ENCODE data around the gene KIAA1755.
"Not testable (repeated sequence)": the region's sequence is repeated elsewhere in the genome, so short reads cannot be mapped to it uniquely, and the experiment has no call there.

DNA sequence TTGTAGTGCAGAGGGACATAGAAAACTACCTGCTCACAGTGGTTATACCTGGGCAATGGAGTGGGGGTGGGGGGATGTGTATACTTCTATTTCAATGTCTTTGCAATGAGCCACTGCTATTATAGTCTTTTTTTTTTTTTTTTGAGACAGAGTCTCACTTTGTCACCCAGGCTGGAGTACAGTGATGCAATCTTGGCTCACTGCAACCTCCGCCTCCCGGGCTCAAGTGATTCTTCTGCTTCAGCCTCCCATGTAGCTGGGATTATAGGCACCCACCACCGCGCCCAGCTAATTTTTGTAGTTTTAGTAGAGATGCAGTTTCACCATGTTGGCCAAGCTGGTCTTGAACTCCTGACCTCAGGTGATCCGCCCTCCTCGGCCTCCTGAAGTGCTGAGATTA lies 9.1 kb downstream of the KIAA1755 start:
- TF ChIP-seq, protein P1, sequence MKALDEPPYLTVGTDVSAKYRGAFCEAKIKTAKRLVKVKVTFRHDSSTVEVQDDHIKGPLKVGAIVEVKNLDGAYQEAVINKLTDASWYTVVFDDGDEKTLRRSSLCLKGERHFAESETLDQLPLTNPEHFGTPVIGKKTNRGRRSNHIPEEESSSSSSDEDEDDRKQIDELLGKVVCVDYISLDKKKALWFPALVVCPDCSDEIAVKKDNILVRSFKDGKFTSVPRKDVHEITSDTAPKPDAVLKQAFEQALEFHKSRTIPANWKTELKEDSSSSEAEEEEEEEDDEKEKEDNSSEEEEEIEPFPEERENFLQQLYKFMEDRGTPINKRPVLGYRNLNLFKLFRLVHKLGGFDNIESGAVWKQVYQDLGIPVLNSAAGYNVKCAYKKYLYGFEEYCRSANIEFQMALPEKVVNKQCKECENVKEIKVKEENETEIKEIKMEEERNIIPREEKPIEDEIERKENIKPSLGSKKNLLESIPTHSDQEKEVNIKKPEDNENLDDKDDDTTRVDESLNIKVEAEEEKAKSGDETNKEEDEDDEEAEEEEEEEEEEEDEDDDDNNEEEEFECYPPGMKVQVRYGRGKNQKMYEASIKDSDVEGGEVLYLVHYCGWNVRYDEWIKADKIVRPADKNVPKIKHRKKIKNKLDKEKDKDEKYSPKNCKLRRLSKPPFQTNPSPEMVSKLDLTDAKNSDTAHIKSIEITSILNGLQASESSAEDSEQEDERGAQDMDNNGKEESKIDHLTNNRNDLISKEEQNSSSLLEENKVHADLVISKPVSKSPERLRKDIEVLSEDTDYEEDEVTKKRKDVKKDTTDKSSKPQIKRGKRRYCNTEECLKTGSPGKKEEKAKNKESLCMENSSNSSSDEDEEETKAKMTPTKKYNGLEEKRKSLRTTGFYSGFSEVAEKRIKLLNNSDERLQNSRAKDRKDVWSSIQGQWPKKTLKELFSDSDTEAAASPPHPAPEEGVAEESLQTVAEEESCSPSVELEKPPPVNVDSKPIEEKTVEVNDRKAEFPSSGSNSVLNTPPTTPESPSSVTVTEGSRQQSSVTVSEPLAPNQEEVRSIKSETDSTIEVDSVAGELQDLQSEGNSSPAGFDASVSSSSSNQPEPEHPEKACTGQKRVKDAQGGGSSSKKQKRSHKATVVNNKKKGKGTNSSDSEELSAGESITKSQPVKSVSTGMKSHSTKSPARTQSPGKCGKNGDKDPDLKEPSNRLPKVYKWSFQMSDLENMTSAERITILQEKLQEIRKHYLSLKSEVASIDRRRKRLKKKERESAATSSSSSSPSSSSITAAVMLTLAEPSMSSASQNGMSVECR (CRISPR knock-in tag; IDR thresholded peaks at IDR 0.05) = not testable (repeated sequence)
- TF ChIP-seq FOXM1 (IDR thresholded peaks at IDR 0.05; ENCODE audit: low read depth); FOXM1 (CRISPR knock-in tag; IDR thresholded peaks at IDR 0.05; ENCODE audit: low read depth); TAF1 (IDR thresholded peaks at IDR 0.05; ENCODE audit: control insufficient read depth, extremely low read depth, insufficient read depth, low read length, severe bottlenecking); POLR2A (conservative IDR thresholded peaks at IDR 0.05); NFYB (IDR thresholded peaks at IDR 0.05; ENCODE audit: extremely low read depth, insufficient read length); HDGF (IDR thresholded peaks at IDR 0.05); TAF9B (IDR thresholded peaks at IDR 0.05; ENCODE audit: partially characterized antibody); SP1 (CRISPR knock-in tag; IDR thresholded peaks at IDR 0.05); BCL6 (CRISPR knock-in tag; IDR thresholded peaks at IDR 0.05); GATAD2B (IDR thresholded peaks at IDR 0.05; ENCODE audit: borderline replicate concordance); RCOR1 (IDR thresholded peaks at IDR 0.05; ENCODE audit: borderline replicate concordance in 1 of 2, low read depth in 2 of 2, low read length in 2 of 2): not testable (repeated sequence)
- TF ChIP-seq, protein P2, sequence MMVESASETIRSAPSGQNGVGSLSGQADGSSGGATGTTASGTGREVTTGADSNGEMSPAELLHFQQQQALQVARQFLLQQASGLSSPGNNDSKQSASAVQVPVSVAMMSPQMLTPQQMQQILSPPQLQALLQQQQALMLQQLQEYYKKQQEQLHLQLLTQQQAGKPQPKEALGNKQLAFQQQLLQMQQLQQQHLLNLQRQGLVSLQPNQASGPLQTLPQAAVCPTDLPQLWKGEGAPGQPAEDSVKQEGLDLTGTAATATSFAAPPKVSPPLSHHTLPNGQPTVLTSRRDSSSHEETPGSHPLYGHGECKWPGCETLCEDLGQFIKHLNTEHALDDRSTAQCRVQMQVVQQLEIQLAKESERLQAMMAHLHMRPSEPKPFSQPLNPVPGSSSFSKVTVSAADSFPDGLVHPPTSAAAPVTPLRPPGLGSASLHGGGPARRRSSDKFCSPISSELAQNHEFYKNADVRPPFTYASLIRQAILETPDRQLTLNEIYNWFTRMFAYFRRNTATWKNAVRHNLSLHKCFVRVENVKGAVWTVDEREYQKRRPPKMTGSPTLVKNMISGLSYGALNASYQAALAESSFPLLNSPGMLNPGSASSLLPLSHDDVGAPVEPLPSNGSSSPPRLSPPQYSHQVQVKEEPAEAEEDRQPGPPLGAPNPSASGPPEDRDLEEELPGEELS (CRISPR knock-in tag; IDR thresholded peaks at IDR 0.05; ENCODE audit: borderline replicate concordance) = not testable (repeated sequence)
- TF ChIP-seq, protein P3, sequence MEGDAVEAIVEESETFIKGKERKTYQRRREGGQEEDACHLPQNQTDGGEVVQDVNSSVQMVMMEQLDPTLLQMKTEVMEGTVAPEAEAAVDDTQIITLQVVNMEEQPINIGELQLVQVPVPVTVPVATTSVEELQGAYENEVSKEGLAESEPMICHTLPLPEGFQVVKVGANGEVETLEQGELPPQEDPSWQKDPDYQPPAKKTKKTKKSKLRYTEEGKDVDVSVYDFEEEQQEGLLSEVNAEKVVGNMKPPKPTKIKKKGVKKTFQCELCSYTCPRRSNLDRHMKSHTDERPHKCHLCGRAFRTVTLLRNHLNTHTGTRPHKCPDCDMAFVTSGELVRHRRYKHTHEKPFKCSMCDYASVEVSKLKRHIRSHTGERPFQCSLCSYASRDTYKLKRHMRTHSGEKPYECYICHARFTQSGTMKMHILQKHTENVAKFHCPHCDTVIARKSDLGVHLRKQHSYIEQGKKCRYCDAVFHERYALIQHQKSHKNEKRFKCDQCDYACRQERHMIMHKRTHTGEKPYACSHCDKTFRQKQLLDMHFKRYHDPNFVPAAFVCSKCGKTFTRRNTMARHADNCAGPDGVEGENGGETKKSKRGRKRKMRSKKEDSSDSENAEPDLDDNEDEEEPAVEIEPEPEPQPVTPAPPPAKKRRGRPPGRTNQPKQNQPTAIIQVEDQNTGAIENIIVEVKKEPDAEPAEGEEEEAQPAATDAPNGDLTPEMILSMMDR (IDR thresholded peaks at IDR 0.05 in 2 of 3, conservative IDR thresholded peaks at IDR 0.05 in 1 of 3; ENCODE audit: insufficient read depth in 2 of 3, low read depth in 1 of 3, low read length in 3 of 3) = not testable (repeated sequence)
- TF ChIP-seq, protein P4, sequence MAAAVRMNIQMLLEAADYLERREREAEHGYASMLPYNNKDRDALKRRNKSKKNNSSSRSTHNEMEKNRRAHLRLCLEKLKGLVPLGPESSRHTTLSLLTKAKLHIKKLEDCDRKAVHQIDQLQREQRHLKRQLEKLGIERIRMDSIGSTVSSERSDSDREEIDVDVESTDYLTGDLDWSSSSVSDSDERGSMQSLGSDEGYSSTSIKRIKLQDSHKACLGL (CRISPR knock-in tag; IDR thresholded peaks at IDR 0.05; ENCODE audit: borderline replicate concordance, poor library complexity, severe bottlenecking) = not testable (repeated sequence)

Measured in K562 (cell line).